GM23338 (cell line): ENCODE measurements around the gene FYCO1.

Experiments used
- CTCF ChIP-seq, 2 experiments: fragments of 200-600 bp in 1 of 2; sonication (generic) in 1 of 2; conservative IDR thresholded peaks; 2 replicates each; pipeline versions ENCODE4 v1.5.1 to v1.6.1; 2016 to 2017; ENCODE audit warnings: antibody characterized with exemption in 2 of 2, low read depth in 2 of 2, mild to moderate bottlenecking in 2 of 2, moderate library complexity in 1 of 2
- ZNF331 ChIP-seq: fragments of 250-450 bp; sonication (Bioruptor Pico); IDR thresholded peaks from 2 replicates; pipeline ENCODE4 v1.5.0; 2020; ENCODE audit warnings: low read depth, mild to moderate bottlenecking, moderate library complexity

GRCh38 chr3:45942051-45942825 lies 53.4 kb downstream of the FYCO1 start:
- TF ChIP-seq CTCF (conservative IDR thresholded peaks at IDR 0.05; ENCODE audit: low read depth in 2 of 2): no peak
- no peak for TF ChIP-seq ZNF331 (CRISPR knock-in tag)
